HL-60 (cell line): ENCODE results near the gene MPG.

Source experiments
- GABPA ChIP-seq: IDR thresholded peaks from 2 replicates; pipeline ENCODE4 v1.6.1; 2012; ENCODE audit warnings: low read depth
- POLR2AphosphoS5 ChIP-seq: IDR thresholded peaks from 2 replicates; pipeline ENCODE4 v1.6.1; 2012; ENCODE audit warnings: low read depth
- TF ChIP-seq, protein P1 (sequence below): IDR thresholded peaks from one replicate; pipeline ENCODE4 v1.5.1; 2011; ENCODE audit warnings: low read length, control low read depth, inconsistent platforms; ENCODE audit not compliant: insufficient read depth
- TF ChIP-seq, protein P2 (sequence below): IDR thresholded peaks from 2 replicates; pipeline ENCODE4 v1.6.1; 2012; ENCODE audit warnings: low read depth; ENCODE audit not compliant: insufficient replicate concordance

DNA sequence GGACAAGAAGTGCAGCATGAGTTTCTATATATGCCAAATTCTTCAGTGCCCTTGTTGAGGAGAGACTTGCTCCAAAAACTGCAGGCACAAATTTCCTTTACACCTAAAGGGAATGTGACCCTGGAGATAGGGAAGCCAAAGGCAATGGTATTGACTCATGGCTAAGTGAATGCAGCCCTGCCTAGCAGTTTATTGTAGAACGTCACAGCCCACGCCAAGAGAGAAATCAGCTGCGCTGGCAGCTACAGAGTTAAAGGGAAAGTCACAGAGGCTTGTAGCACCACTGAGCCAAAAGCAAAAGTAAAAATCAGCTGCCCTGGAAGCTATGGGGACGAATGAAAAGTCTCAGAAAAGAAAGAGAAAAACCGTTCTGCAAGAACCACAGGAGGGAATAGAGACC, 34.7 kb upstream of the MPG start:
- TF ChIP-seq, protein P1, sequence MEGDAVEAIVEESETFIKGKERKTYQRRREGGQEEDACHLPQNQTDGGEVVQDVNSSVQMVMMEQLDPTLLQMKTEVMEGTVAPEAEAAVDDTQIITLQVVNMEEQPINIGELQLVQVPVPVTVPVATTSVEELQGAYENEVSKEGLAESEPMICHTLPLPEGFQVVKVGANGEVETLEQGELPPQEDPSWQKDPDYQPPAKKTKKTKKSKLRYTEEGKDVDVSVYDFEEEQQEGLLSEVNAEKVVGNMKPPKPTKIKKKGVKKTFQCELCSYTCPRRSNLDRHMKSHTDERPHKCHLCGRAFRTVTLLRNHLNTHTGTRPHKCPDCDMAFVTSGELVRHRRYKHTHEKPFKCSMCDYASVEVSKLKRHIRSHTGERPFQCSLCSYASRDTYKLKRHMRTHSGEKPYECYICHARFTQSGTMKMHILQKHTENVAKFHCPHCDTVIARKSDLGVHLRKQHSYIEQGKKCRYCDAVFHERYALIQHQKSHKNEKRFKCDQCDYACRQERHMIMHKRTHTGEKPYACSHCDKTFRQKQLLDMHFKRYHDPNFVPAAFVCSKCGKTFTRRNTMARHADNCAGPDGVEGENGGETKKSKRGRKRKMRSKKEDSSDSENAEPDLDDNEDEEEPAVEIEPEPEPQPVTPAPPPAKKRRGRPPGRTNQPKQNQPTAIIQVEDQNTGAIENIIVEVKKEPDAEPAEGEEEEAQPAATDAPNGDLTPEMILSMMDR = no peak
- TF ChIP-seq POLR2AphosphoS5 (no peak), GABPA (no peak)
- TF ChIP-seq, protein P2, sequence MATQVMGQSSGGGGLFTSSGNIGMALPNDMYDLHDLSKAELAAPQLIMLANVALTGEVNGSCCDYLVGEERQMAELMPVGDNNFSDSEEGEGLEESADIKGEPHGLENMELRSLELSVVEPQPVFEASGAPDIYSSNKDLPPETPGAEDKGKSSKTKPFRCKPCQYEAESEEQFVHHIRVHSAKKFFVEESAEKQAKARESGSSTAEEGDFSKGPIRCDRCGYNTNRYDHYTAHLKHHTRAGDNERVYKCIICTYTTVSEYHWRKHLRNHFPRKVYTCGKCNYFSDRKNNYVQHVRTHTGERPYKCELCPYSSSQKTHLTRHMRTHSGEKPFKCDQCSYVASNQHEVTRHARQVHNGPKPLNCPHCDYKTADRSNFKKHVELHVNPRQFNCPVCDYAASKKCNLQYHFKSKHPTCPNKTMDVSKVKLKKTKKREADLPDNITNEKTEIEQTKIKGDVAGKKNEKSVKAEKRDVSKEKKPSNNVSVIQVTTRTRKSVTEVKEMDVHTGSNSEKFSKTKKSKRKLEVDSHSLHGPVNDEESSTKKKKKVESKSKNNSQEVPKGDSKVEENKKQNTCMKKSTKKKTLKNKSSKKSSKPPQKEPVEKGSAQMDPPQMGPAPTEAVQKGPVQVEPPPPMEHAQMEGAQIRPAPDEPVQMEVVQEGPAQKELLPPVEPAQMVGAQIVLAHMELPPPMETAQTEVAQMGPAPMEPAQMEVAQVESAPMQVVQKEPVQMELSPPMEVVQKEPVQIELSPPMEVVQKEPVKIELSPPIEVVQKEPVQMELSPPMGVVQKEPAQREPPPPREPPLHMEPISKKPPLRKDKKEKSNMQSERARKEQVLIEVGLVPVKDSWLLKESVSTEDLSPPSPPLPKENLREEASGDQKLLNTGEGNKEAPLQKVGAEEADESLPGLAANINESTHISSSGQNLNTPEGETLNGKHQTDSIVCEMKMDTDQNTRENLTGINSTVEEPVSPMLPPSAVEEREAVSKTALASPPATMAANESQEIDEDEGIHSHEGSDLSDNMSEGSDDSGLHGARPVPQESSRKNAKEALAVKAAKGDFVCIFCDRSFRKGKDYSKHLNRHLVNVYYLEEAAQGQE = no peak
